GM23338 (cell line): ENCODE data around the gene RPS17. TPM values are rescaled to one million over a fixed set of nuclear protein-coding genes. Genes with fewer than 3 reads are reported as not detected.
A peak's percentile ranks its signal among the peaks of the same experiment; 100 is the strongest.
"Not testable (repeated sequence)": the region's sequence is repeated elsewhere in the genome, so short reads cannot be mapped to it uniquely, and the experiment has no call there.

Experiments used
- ATAC-seq: fragments of 200-7000 bp; cut with Tn5 transposase; 3 replicates; pipeline ENCODE4 v1.9.1; 2020
- DNase-seq: peaks from one replicate; pipeline ENCODE4 v3.0.0-alpha.2; 2015; ENCODE audit warnings: low spot score
- H2AFZ ChIP-seq: fragments of 200-600 bp; sonication (generic); 2 replicates; pipeline ENCODE4 v1.8.0; 2016; ENCODE audit warnings: antibody characterized with exemption, mild to moderate bottlenecking, moderate library complexity
- H3F3A ChIP-seq: fragments of 200-600 bp; sonication (generic); replicated peaks from 2 replicates; pipeline ENCODE4 v1.8.0; 2017; ENCODE audit warnings: antibody characterized with exemption, mixed run types, low read depth
- H3K27ac ChIP-seq: fragments of 200-600 bp; sonication (generic); 2 replicates; pipeline ENCODE4 v1.6.1; 2016; ENCODE audit warnings: low read depth
- H3K27me3 ChIP-seq: fragments of 200-600 bp; sonication (generic); 2 replicates; pipeline ENCODE4 v1.8.0; 2016; ENCODE audit warnings: mild to moderate bottlenecking, mixed run types, moderate library complexity; ENCODE audit not compliant: insufficient read depth
- H3K36me3 ChIP-seq: fragments of 200-600 bp; sonication (generic); 2 replicates; pipeline ENCODE4 v1.8.0; 2016; ENCODE audit warnings: mild to moderate bottlenecking; ENCODE audit not compliant: insufficient read depth
- H3K4me1 ChIP-seq: fragments of 200-600 bp; sonication (generic); 2 replicates; pipeline ENCODE4 v1.8.0; 2016; ENCODE audit warnings: mild to moderate bottlenecking, moderate library complexity; ENCODE audit not compliant: insufficient read depth
- H3K4me2 ChIP-seq: fragments of 200-600 bp; sonication (generic); 2 replicates; pipeline ENCODE4 v1.7.1; 2017; ENCODE audit warnings: mixed run types
- H3K4me3 ChIP-seq: fragments of 200-600 bp; sonication (generic); 2 replicates; pipeline ENCODE4 v1.6.1; 2016; ENCODE audit warnings: mixed run types
- H3K79me2 ChIP-seq: fragments of 200-600 bp; sonication (generic); replicated peaks from 2 replicates; pipeline ENCODE4 v1.8.0; 2017; ENCODE audit warnings: mild to moderate bottlenecking; ENCODE audit not compliant: insufficient read depth
- H3K9me2 ChIP-seq: fragments of 200-600 bp; sonication (generic); 2 replicates; pipeline ENCODE4 v1.8.0; 2017; ENCODE audit not compliant: insufficient read depth
- H4K20me1 ChIP-seq: fragments of 200-600 bp; sonication (generic); replicated peaks from 2 replicates; pipeline ENCODE4 v1.8.0; 2017; ENCODE audit warnings: mild to moderate bottlenecking; ENCODE audit not compliant: insufficient read depth
- H3K27ac Mint-ChIP-seq: 2 replicates; pipeline ENCODE4 v1.8.0; 2020; ENCODE audit warnings: inconsistent platforms, mild to moderate bottlenecking, moderate library complexity, mixed read lengths
- H3K27me3 Mint-ChIP-seq: 3 replicates; pipeline ENCODE4 v1.8.0; 2022; ENCODE audit warnings: low read depth, mild to moderate bottlenecking, moderate library complexity, mixed read lengths, inconsistent platforms; ENCODE audit not compliant: insufficient read depth, poor library complexity
- H3K36me3 Mint-ChIP-seq: 3 replicates; pipeline ENCODE4 v1.8.0; 2021; ENCODE audit warnings: low read depth, mild to moderate bottlenecking, inconsistent platforms, moderate library complexity, mixed read lengths
- H3K4me1 Mint-ChIP-seq: 3 replicates; pipeline ENCODE4 v1.8.0; 2020; ENCODE audit warnings: mild to moderate bottlenecking, inconsistent platforms, mixed read lengths
- H3K4me3 Mint-ChIP-seq: 3 replicates; pipeline ENCODE4 v1.8.0; 2021; ENCODE audit warnings: moderate library complexity, mild to moderate bottlenecking, inconsistent platforms, mixed read lengths
- H3K9me3 Mint-ChIP-seq: 3 replicates; pipeline ENCODE4 v1.8.0; 2020; ENCODE audit warnings: moderate library complexity, mild to moderate bottlenecking, inconsistent platforms, mixed read lengths
- polyA plus RNA-seq: library from polyadenylated mRNA; unstranded; fragments of >200 nt; fragmentation: Nextera tagmentation; extraction: Ambion mirVana; gene quantifications from 2 replicates; pipeline ENCODE4 v1.2.1, GENCODE V29; 2016
- total RNA-seq: library from RNA; depleted of rRNA; stranded (reverse); fragments of >200 nt; shearing (Covaris generic); gene quantifications from 2 replicates; pipeline ENCODE4 v1.2.3, GENCODE V29; 2014; rRNA removed

The RPS17 gene
- total and polyA plus RNA-seq, 2 experiments from 2014 or later = 1,741 to 1,928 TPM

DNA sequence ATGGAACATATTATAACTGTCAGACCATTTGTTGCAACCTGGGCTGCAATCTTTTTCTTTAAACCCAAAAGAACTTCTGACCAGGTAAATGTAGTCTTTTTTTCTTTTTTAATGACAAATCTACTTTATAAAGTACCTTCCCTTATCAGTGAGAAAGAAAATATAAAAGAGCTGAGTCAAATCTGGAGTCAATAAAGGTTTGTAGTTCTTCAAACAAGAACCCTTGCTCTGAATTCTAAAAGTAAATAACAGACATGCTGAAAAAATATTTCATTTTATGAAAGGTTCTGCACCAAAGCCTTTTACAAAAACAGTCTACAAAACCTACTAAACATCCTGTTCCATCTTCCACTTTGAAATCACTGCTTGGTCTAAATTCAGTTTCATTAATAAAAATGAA, 42.3 kb downstream of the RPS17 start:
- H3K36me3 Mint-ChIP-seq, H3K9me2 ChIP-seq: not testable (repeated sequence)

GRCh38 chr15:82488250-82488649, 52.0 kb downstream of the RPS17 start:
- ATAC-seq, H3K27ac Mint-ChIP-seq, H4K20me1 ChIP-seq, H3K79me2 ChIP-seq, H3F3A ChIP-seq, H3K4me3 ChIP-seq, H3K36me3 ChIP-seq, H2AFZ ChIP-seq, H3K36me3 Mint-ChIP-seq, H3K27me3 ChIP-seq, H3K4me1 Mint-ChIP-seq, H3K4me2 ChIP-seq, H3K4me3 Mint-ChIP-seq, H3K27me3 Mint-ChIP-seq, H3K9me2 ChIP-seq, H3K27ac ChIP-seq, H3K9me3 Mint-ChIP-seq, H3K4me1 ChIP-seq: not testable (repeated sequence)
- DNase-seq = peak; percentile 27

More for the DNA sequence above, 42.3 kb downstream of the RPS17 start:
- H3K79me2 ChIP-seq, H3K4me3 Mint-ChIP-seq, ATAC-seq, H3K4me3 ChIP-seq, H3K4me1 Mint-ChIP-seq, H3K9me3 Mint-ChIP-seq, H4K20me1 ChIP-seq, H3K4me1 ChIP-seq, H3K27me3 Mint-ChIP-seq, DNase-seq, H3K36me3 ChIP-seq, H3K4me2 ChIP-seq, H3K27ac Mint-ChIP-seq, H2AFZ ChIP-seq, H3K27me3 ChIP-seq, H3K27ac ChIP-seq, H3F3A ChIP-seq: not testable (repeated sequence)

DNA sequence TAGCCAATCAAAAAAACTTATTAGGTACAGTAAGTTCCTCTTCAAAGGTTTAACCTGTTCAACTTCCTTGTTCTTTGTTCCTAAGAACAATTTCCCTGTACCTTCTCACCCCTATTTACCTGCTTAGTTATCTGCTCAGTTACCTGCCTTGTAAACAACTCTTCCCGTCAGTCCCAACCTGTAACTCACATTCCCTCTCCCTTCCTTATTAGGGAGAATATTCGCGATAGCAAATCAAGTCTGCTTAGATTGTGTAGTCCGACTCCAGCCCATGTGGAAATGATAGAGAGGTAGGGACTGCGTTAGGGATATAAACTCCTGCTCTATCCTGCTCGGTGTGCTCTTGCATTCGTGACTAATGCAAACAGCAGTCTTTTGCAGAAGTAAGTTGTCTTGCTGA, 53.2 kb downstream of the RPS17 start:
- H3K9me3 Mint-ChIP-seq, H4K20me1 ChIP-seq, H3K4me2 ChIP-seq, H3F3A ChIP-seq, H3K4me3 ChIP-seq, H3K4me3 Mint-ChIP-seq, H3K36me3 Mint-ChIP-seq, DNase-seq, H3K27ac ChIP-seq, H3K4me1 Mint-ChIP-seq, H3K27me3 Mint-ChIP-seq, H3K36me3 ChIP-seq, H3K79me2 ChIP-seq, H2AFZ ChIP-seq, ATAC-seq, H3K9me2 ChIP-seq, H3K4me1 ChIP-seq, H3K27me3 ChIP-seq, H3K27ac Mint-ChIP-seq: not testable (repeated sequence)

Other genes with a start within 250 kb of the RPS17 start
- gene GOLGA6L10, start 191.0 kb downstream of the RPS17 start, total RNA-seq = 0.07 TPM in 1 of 2 replicates, not detected in the other
- 0.23 TPM in 1 of 2 replicates, not detected in the other for gene GOLGA6L10, start 191.0 kb downstream of the RPS17 start, polyA plus RNA-seq
- gene GOLGA6L9, start 110.6 kb downstream of the RPS17 start, total RNA-seq = 12.7 and 13.0 TPM in 2 replicates
- 9.6 and 11.0 TPM in 2 replicates for gene GOLGA6L9, start 110.6 kb downstream of the RPS17 start, polyA plus RNA-seq
- 7.0 and 9.4 TPM in 2 replicates for gene CPEB1, start 106.9 kb upstream of the RPS17 start, total RNA-seq
- 4.1 and 5.2 TPM in 2 replicates for gene CPEB1, start 106.9 kb upstream of the RPS17 start, polyA plus RNA-seq
- gene AP3B2, start 169.4 kb upstream of the RPS17 start, total RNA-seq = 14.0 and 19.2 TPM in 2 replicates
- gene AP3B2, start 169.4 kb upstream of the RPS17 start, polyA plus RNA-seq = 9.5 and 9.8 TPM in 2 replicates